Stimulated activated CD8-positive, alpha-beta memory T cell treated with anti-CD3 and anti-CD28 coated beads, Interleukin-15, amount 100 ng/mL, for 1 hour (primary cell): ENCODE data around the gene CEP126.

Source experiments
- DNase-seq: peaks from one replicate; pipeline ENCODE4 v3.0.0-alpha.2; 2020; ENCODE audit warnings: low read depth

CEP126 gene

DNA sequence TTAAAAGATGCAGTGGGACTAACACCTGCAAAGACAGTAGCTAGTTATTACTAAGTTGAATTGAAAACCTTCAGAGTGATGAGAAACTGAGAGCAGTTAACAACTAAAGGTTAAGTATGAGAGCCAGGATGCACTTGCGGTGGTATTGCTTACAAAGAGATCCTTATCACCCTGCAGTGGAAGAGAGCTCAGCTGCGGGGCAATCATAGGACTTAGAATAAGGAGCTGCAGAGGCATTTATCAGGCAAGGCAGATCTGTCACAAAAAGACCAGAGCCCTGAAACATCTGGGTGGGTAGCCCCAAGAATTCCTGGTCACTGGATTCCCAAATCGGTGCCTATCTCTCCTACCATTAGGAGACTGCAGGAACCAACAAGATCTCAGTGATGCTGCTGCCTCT, 98.1 kb downstream of the CEP126 start:
- no peak for DNase-seq

DNA sequence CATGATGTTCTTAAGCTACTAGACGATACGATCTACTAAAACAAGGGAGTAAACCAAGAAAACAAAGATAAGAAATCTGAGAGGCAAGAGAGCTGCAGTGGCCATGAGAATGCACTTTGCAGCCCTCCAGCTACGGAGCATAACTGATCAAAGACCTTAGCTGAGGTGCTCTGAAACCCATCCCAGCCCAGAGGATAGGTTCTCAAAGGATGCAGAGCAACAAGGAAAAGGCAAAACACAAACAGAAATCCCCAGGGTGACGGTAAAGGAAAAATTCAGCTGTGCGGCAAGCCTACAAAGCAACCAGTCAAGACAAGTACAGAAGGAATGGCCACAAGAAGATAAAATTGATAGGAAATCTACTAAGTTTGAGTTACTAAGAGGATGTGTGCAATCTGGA, 99.9 kb downstream of the CEP126 start:
- DNase-seq, result no peak

DNA sequence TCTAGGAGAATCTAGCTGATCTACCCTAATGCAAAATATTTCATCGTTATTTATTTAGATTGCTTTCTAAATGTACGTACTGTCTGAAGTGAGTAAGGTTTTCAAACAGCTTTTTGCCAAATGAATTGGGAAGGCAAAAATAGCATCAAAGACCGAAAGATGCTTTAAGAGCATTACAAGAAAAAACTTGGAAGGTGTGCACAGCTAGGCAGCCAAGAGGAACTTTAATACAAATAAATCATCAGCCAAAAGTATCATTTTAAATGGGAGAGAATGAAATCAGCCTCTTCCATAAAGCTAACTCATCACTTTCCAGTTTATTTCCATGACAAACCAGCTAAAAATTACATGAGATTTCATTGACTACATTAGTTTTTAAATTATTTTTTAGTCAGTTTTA, 102.2 kb downstream of the CEP126 start:
- DNase-seq, result no peak

DNA sequence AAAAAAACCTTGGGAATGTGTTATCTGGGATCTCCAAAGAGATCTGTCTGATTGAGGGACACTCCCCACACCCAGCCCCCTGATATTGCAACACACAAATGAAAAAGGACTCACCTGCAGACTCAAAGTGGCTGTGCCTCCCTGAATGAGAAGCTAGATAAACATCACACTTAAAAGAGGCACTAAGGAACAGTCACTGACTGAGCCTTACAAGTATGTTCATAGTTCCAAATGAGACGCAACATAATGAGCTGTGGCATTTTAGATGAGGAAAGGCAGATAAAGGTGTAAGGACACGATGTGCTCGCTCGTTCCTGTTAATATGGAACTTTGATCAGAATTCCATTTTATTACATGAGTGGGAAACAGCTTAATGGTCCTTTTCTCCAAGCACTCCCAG, 111.4 kb downstream of the CEP126 start:
- no peak for DNase-seq

DNA sequence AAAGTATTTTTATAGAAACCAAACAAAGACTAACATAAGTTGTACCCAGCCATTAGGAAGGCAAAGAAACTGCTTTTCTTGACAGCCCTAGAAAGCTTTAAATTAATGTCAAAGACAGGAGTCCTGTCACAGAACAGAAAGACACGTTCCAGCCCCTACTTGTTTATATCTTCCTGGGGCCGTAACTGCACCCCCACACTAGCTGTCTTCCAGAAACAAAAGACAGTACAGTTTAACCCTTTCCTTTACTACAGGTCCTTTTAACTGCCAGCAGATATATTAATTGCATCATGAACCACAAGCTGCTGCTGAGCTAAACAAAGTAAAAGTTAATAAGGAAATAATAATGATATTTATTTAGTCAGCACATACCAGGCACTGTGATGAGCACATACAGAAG, 112.1 kb downstream of the CEP126 start:
- no peak for DNase-seq

DNA sequence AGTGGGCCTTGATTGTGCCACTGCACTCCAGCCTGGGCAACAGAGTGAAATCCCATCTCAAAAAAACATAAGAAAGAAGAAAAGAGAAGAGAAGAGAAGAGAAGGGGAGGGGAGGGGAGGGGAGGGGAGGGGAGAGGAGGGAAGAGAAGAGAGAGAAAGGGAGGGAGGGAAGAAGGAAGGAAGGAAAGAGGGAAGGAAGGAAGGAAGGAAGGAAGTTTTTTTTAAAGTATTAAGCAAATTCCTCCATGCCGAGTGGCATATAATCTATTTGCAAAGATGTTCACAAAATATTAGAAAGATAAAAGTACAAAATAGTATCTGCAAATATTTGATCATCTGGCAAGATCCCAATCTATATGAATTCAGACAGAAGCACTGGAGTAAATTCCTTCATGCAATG, 121.9 kb downstream of the CEP126 start:
- no peak for DNase-seq

DNA sequence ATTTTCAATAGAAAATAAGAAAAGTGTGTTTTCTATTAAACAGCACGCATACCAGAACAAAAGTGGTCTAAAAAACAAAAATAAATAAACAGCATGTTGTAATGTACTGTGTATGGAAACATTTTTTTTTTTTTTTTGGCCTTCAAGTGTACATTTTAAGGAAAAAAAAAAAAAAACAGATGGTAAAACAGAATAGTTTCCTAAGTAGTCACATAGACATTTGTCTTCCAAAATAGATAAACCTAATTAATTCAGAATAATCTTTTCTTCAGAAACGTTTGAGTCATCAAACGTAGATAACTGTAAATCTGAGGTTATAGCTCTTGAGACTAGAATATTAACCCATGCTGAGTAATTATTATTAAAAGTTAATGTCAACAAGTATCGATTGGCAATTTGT, 132.0 kb downstream of the CEP126 start:
- no peak for DNase-seq

DNA sequence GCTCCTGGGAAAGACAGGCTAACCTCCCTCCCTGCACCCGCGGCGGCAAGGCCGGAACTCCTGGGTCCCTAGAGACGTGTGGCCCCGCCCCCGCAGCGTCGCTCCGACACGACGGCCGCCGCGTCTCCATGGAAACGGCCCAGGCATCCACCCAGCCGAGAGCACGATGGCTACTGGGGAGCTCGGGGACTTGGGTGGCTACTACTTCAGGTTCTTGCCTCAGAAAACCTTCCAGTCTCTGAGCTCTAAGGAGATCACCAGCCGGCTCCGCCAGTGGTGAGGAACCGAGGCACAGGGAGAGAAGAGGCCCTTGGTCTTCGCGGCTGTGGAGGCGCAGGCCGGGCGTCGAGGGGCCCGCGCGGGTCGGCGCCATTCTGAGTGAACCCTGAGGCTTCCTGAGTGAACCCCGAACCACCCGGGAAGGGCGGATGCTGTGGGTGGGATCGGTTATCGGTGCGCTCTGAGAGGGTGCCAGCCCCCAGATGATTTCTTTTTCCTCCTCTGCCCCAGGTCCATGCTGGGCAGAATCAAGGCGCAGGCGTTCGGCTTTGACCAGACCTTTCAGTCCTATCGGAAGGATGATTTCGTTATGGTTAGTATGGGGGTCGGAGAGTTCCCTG, 132.6 kb downstream of the CEP126 start, which contains the start of gene CFAP300:
CFAP300 (plus strand) TSS at position 133 of the 620 bp plus-strand sequence; CDS start at position 167, 34 bp downstream.
- DNase-seq, result no peak
